Panc1 (cell line): Measurements from ENCODE around the gene TCOF1. TPM values are rescaled to one million over a fixed set of nuclear protein-coding genes. Genes with fewer than 3 reads are reported as not detected.

Experiments used
- ATAC-seq: fragments of 200-7000 bp; cut with Tn5 transposase; 2 replicates; pipeline ENCODE4 v1.9.1; 2020; ENCODE audit warnings: mild to moderate bottlenecking, moderate library complexity
- BruUV-seq: library from RNA; stranded (reverse); fragments of 400-500 nt; replicated peaks from 2 replicates; lab custom pipeline; 2021; lab: Mats Ljungman, UMichigan
- CTCF ChIA-PET: fragments of 300-600 bp; sonication (Branson Sonifier 250); formaldehyde crosslinking; loops from one replicate; lab custom pipeline; 2022; ENCODE audit warnings: antibody characterized with exemption; lab: Charles Lee
- POLR2A ChIA-PET: fragments of 300-600 bp; sonication (Branson Sonifier 250); formaldehyde crosslinking; loops from one replicate; lab custom pipeline; 2022; ENCODE audit warnings: antibody characterized with exemption; lab: Charles Lee
- DNase-seq: peaks from one replicate; pipeline ENCODE4 v3.0.0-alpha.2; 2010; ENCODE audit warnings: low read depth, low spot score
- H3K27ac ChIP-seq: 2 replicates; pipeline ENCODE4 v1.5.1; 2011; ENCODE audit warnings: mild to moderate bottlenecking, low read length, inconsistent platforms
- H3K27me3 ChIP-seq: fragments of 200-500 bp; sonication (Bioruptor generic); 2 replicates; pipeline ENCODE4 v1.6.0; 2014; ENCODE audit warnings: low read length, inconsistent platforms; ENCODE audit not compliant: control insufficient read depth, insufficient read depth
- H3K36me3 ChIP-seq: fragments of 200-500 bp; sonication (Bioruptor generic); 2 replicates; pipeline ENCODE4 v1.5.1; 2014; ENCODE audit warnings: inconsistent platforms, mild to moderate bottlenecking, low read length, moderate library complexity; ENCODE audit not compliant: control insufficient read depth, insufficient read depth
- H3K4me1 ChIP-seq: 2 replicates; pipeline ENCODE4 v1.5.1; 2011; ENCODE audit warnings: inconsistent platforms, mild to moderate bottlenecking, low read length, moderate library complexity; ENCODE audit not compliant: control insufficient read depth, insufficient read depth
- H3K4me3 ChIP-seq, 2 experiments: 2 replicates each; pipeline ENCODE4 v1.5.1; 2011 to 2012; ENCODE audit warnings: low read depth in 2 of 2, low read length in 2 of 2, mild to moderate bottlenecking in 2 of 2, inconsistent platforms in 1 of 2, moderate library complexity in 1 of 2
- H3K9me3 ChIP-seq: fragments of 200-500 bp; sonication (Bioruptor generic); 2 replicates; pipeline ENCODE4 v1.5.1; 2014; ENCODE audit warnings: low read depth, mild to moderate bottlenecking, inconsistent platforms, low read length, moderate library complexity; ENCODE audit not compliant: control insufficient read depth, insufficient read depth
- CTCF ChIP-seq: fragments of 450-650 bp; IDR thresholded peaks from 2 replicates; pipeline ENCODE4 v1.5.1; 2017; ENCODE audit warnings: mild to moderate bottlenecking
- POLR2AphosphoS5 ChIP-seq: IDR thresholded peaks from 2 replicates; pipeline ENCODE4 v1.6.1; 2012; ENCODE audit warnings: mild to moderate bottlenecking, low read depth, low read length, moderate library complexity
- REST ChIP-seq, 2 experiments: IDR thresholded peaks; 2 replicates each; pipeline ENCODE4 v1.6.1; 2011 to 2012; ENCODE audit warnings: low read depth in 2 of 2, control low read depth in 1 of 2, low read length in 1 of 2, mild to moderate bottlenecking in 1 of 2, moderate library complexity in 1 of 2; ENCODE audit not compliant: insufficient read depth in 1 of 2
- SIN3A ChIP-seq: IDR thresholded peaks from 2 replicates; pipeline ENCODE4 v1.6.1; 2012; ENCODE audit warnings: low read depth, mild to moderate bottlenecking, low read length, moderate library complexity, borderline replicate concordance; ENCODE audit not compliant: insufficient read depth
- TCF7L2 ChIP-seq: IDR thresholded peaks from 2 replicates; pipeline ENCODE4 v1.6.1; 2011; ENCODE audit warnings: mild to moderate bottlenecking, low read depth, low read length, inconsistent platforms
- in situ Hi-C: cut with HindIII; loops from 2 replicates; pipeline ENCODE4 v1.10.0; 2016; ENCODE audit warnings: low sequenced_read_pairs, low pct_unique_long_range_greater_than_20kb
- intact Hi-C: fragments of 100-400 bp; cut with micrococcal nuclease; formaldehyde crosslinking; loops from one replicate; pipeline ENCODE4 v1.10.0; 2022; ENCODE audit not compliant: unreplicated experiment
- total RNA-seq: library from RNA; stranded (reverse); gene quantifications from one replicate; pipeline ENCODE4 v1.2.1, GENCODE V29; 2021; ENCODE audit not compliant: unreplicated experiment

Gene TCOF1
- total RNA-seq, 1 experiment from 2014 or later, result 92.8 TPM

- Histone ChIP-seq H3K9me3 (no peaks in the 10 kb centered on the region), H3K4me1 (peaks cover 20% of the 10 kb centered on the region), H3K4me3 (peak overlapping the region; percentile 90 to 99), H3K36me3 (peaks cover 40% of the 10 kb centered on the region), H3K27me3 (no peaks in the 10 kb centered on the region), H3K27ac (peak overlapping the region; percentile 99)
- ATAC-seq (peak; percentile 76), DNase-seq (no peak)
- ChIA-PET POLR2A (no interaction called here), CTCF (interaction anchor here (0.6 kb wide), 1 partner anchor 27 kb away, joined by 9 read pairs; no protein-coding TSS in a partner anchor)
- intact Hi-C loops (no loop called here), in situ Hi-C loops (no loop called here)
- no peak for TF ChIP-seq POLR2AphosphoS5
- TF ChIP-seq SIN3A, result no peak
- TF ChIP-seq REST (IDR thresholded peaks at IDR 0.05; ENCODE audit: insufficient read depth in 1 of 2, low read depth in 2 of 2, low read length in 1 of 2), result no peak
- no peak for TF ChIP-seq TCF7L2
- TF ChIP-seq CTCF, result no peak
- TSS peak; percentile 87 for BruUV-seq
These were observed 91.5 kb downstream of the TCOF1 start for GRCh38 chr5:150448952-150449516.

Other genes starting within 250 kb of the TCOF1 start
- gene PDGFRB, start 201.9 kb upstream of the TCOF1 start, total RNA-seq, result 1.8 TPM
- not detected for gene CDX1, start 190.9 kb upstream of the TCOF1 start, total RNA-seq
- gene SLC6A7, start 167.6 kb upstream of the TCOF1 start, total RNA-seq, result not detected
- 0.51 TPM for gene CAMK2A, start 67.9 kb upstream of the TCOF1 start, total RNA-seq
- gene ARSI, start 54.8 kb upstream of the TCOF1 start, total RNA-seq, result 18.6 TPM
- 12.7 TPM for gene CD74, start 55.2 kb downstream of the TCOF1 start, total RNA-seq
- 1,959 TPM for gene RPS14, start 92.0 kb downstream of the TCOF1 start, total RNA-seq
- 142 TPM for gene NDST1, start 150.4 kb downstream of the TCOF1 start, total RNA-seq